Measurements from ENCODE around the gene RHCG. TPM values are rescaled to one million over a fixed set of nuclear protein-coding genes. Genes with fewer than 3 reads are reported as not detected.
A peak's percentile ranks its signal among the peaks of the same experiment; 100 is the strongest.

The RHCG gene
- total RNA-seq, 1 experiment from 2014 or later: 3.0 TPM

DNA sequence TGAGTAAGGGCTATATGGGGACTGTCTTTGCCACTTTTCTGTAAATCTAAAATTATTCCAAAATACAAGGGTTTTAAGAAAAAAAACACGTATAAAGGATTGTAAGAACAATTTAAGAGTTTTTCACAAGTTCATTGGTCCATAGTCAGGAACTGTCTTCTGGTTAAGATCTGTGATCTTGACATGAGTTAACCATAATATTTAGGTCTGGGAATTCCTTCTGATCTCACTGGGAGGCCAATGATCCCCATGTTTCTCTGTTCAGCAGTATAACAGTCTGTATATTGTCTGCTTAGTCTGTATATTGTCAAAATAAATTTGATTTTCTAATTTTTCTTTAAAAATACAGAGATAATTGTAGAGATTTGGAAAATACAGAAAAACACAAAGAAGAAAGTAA is 848 bp upstream of the RHCG start:
- DNase-seq (ENCODE audit: low read depth, low spot score) (no peak), ATAC-seq (no peak)
- TF ChIP-seq SIN3A (IDR thresholded peaks at IDR 0.05; ENCODE audit: borderline replicate concordance, insufficient read depth, low read depth, low read length) (no peak), TCF7L2 (IDR thresholded peaks at IDR 0.05; ENCODE audit: low read depth, low read length) (no peak), POLR2AphosphoS5 (IDR thresholded peaks at IDR 0.05; ENCODE audit: low read depth, low read length) (no peak), CTCF (IDR thresholded peaks at IDR 0.05) (no peak), REST (IDR thresholded peaks at IDR 0.05; ENCODE audit: insufficient read depth in 1 of 2, low read depth in 2 of 2, low read length in 1 of 2) (no peak)
- ChIA-PET POLR2A (interaction anchor here (1.0 kb wide), 1 partner anchor 8 kb away, joined by 12 read pairs; no protein-coding TSS in a partner anchor), CTCF (interaction anchor here (0.7 kb wide), 1 partner anchor 16 kb away, joined by 10 read pairs; no protein-coding TSS in a partner anchor)
- Histone ChIP-seq H3K4me1 (ENCODE audit: control insufficient read depth, insufficient read depth, low read length) (peaks cover 29% of the 10 kb centered on the region), H3K9me3 (ENCODE audit: control insufficient read depth, insufficient read depth, low read depth, low read length) (no peaks in the 10 kb centered on the region), H3K36me3 (ENCODE audit: control insufficient read depth, insufficient read depth, low read length) (no peaks in the 10 kb centered on the region), H3K4me3 (ENCODE audit: low read depth in 2 of 2, low read length in 2 of 2) (no peak overlapping the region), H3K27me3 (ENCODE audit: control insufficient read depth, insufficient read depth, low read length) (no peaks in the 10 kb centered on the region), H3K27ac (ENCODE audit: low read length) (peak overlapping the region; percentile 74)
- BruUV-seq (replicated peaks): no TSS peak
- intact Hi-C loops (cut with micrococcal nuclease; ENCODE audit: unreplicated experiment) (no loop called here), in situ Hi-C loops (cut with HindIII; ENCODE audit: low pct_unique_long_range_greater_than_20kb, low sequenced_read_pairs) (no loop called here)

DNA sequence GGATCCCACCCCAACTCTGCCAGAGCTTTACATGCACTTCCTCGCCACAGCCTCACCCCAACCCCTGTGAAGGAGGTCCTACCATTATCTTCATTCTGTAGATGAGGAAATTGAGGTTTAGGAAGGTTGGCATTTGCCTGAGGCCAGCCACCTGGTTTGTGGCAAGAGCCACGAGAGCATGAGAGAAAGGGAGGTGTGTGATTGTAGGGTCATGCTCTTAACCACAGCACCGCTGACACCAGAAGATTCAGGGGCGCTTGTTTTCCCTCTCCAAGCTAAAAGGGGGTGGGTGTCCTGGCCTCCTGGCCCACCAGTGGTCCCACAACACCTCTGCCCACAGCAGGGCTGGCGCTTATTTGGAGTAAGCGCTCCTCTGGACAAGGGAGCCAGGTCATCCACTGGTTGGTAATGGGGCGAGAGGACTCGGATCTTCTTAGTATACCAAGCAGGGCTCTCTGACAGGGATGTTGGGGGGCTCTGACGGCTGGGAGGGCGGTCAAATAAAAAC is 691 bp downstream of the RHCG start:
- Histone ChIP-seq H3K27me3 (ENCODE audit: control insufficient read depth, insufficient read depth, low read length) (no peaks in the 10 kb centered on the region), H3K27ac (ENCODE audit: low read length) (peak overlapping the region; percentile 44; the same call in 1 of the 2 replicates), H3K4me1 (ENCODE audit: control insufficient read depth, insufficient read depth, low read length) (peaks cover 29% of the 10 kb centered on the region), H3K4me3 (ENCODE audit: low read depth in 2 of 2, low read length in 2 of 2) (peak overlapping the region; percentile 31 to 41), H3K36me3 (ENCODE audit: control insufficient read depth, insufficient read depth, low read length) (no peaks in the 10 kb centered on the region), H3K9me3 (ENCODE audit: control insufficient read depth, insufficient read depth, low read depth, low read length) (no peaks in the 10 kb centered on the region)
- DNase-seq (ENCODE audit: low read depth, low spot score): no peak
- no peak for ATAC-seq
- ChIA-PET POLR2A (no interaction called here), CTCF (interaction anchor here (0.6 kb wide), 1 partner anchor 11 kb away, joined by 4 read pairs; no protein-coding TSS in a partner anchor)
- TF ChIP-seq SIN3A (IDR thresholded peaks at IDR 0.05; ENCODE audit: borderline replicate concordance, insufficient read depth, low read depth, low read length) (no peak), POLR2AphosphoS5 (IDR thresholded peaks at IDR 0.05; ENCODE audit: low read depth, low read length) (no peak), REST (IDR thresholded peaks at IDR 0.05; ENCODE audit: insufficient read depth in 1 of 2, low read depth in 2 of 2, low read length in 1 of 2) (no peak), TCF7L2 (IDR thresholded peaks at IDR 0.05; ENCODE audit: low read depth, low read length) (no peak)
- in situ Hi-C loops (cut with HindIII; ENCODE audit: low pct_unique_long_range_greater_than_20kb, low sequenced_read_pairs): no loop called here
- intact Hi-C loops (cut with micrococcal nuclease; ENCODE audit: unreplicated experiment): no loop called here
- no TSS peak for BruUV-seq (replicated peaks)
